ENCODE measurements around the gene AADACL3.
"Not testable (repeated sequence)": the region's sequence is repeated elsewhere in the genome, so short reads cannot be mapped to it uniquely, and the experiment has no call there.

Gene AADACL3

DNA sequence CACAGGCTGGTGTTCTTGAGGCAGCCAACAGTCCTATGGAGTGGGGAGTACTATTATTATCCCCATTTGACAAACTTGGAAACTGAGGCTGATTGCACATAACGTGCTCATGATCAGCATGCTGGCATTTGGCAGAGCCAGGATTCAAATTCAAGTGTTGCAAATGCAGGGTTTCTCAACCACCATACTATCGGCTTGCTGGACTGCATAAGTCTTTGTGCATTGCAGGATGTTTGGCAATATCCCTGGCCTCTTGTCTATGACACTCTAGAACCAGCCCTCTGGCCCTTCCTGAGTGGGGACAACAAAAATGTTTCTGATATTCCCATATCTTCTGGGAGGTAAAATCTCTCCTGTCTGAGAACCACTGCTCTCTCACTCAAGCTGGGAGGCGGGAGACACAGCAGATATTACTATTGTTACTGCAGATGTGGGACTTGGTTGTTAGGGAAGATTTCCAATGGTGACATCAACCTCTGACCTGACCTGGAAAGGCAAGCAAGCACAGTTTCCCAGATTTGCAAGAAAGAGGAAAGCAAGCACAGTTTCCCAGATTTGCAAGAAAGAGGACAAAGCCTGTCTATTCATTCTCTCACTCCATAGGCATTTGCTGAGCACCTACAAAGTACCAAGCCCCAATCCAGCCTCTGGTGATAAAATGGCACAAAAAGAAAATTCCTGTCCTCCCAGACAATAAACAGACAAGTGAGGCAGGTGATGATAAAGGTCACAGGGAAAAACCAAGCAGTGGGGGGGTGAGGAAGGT is 1.0 kb upstream of the AADACL3 start:
- TF ChIP-seq CTCF (IDR thresholded peaks at IDR 0.05; ENCODE audit: low read depth, low read length, missing control alignments): no peak
- no peak overlapping the region for H3K4me3 ChIP-seq (replicated peaks; ENCODE audit: low read depth, low read length)
- no peak for DNase-seq (ENCODE audit: extremely low read depth, low read depth)

DNA sequence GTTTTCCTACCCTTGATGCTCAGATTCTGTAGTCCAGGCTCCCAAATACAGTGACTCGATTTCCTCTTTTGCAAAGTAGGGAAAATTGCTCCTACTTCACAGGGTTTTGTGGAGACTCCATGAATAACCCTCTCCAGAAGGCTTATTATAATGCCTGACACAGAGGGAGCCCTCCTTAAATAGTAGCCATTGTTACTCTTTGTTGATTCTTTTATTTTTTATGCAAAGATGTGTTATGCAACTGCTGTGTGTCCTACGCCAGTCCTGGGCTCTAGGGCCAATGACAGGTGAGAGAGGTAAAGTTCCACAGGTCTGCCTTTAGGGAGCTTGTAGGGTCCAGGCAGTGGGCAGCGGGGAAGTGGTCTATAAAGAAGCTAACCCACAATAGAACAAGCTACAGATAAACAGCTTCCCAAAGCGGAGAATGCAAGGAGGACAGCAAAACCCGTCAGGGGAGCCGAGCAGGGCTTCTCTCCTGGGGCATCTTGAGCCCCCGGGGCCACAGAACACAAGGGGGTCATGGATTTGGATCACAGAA is 1.5 kb downstream of the AADACL3 start:
- no peak for TF ChIP-seq CTCF (IDR thresholded peaks at IDR 0.05; ENCODE audit: low read depth, low read length, missing control alignments)
- no peak overlapping the region for H3K4me3 ChIP-seq (replicated peaks; ENCODE audit: low read depth, low read length)
- no peak for DNase-seq (ENCODE audit: extremely low read depth, low read depth)

DNA sequence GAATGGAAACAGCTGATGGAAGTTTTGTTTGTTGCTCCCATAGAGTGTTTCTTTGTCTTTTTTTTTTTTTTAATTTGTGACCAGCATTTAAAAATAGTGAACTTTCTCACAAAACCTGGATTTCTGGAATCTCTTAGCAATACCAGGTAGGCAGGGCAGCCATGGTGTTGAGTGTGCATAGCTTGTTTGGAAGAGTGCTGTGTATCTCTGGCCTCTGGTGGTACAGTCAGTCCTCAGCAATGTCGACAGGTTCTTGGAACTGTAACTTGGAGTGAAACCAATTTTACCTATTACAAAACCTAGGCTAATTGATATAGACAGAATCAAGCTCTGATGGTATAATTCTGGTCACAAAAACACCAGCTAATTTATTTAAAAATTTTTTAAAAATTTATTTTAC is 6.7 kb downstream of the AADACL3 start:
- DNase-seq (ENCODE audit: extremely low read depth, low read depth): no peak
- no peak for TF ChIP-seq CTCF (IDR thresholded peaks at IDR 0.05; ENCODE audit: low read depth, low read length, missing control alignments)

GRCh38 chr1:12728391-12728790 is 12.5 kb downstream of the AADACL3 start:
- no peak overlapping the region for H3K4me3 ChIP-seq (replicated peaks; ENCODE audit: low read depth, low read length)
- no peak for TF ChIP-seq CTCF (IDR thresholded peaks at IDR 0.05; ENCODE audit: low read depth, low read length, missing control alignments)
- DNase-seq (ENCODE audit: extremely low read depth, low read depth): no peak

More for the DNA sequence above, 6.7 kb downstream of the AADACL3 start:
- no peak overlapping the region for H3K4me3 ChIP-seq (replicated peaks; ENCODE audit: low read depth, low read length)

DNA sequence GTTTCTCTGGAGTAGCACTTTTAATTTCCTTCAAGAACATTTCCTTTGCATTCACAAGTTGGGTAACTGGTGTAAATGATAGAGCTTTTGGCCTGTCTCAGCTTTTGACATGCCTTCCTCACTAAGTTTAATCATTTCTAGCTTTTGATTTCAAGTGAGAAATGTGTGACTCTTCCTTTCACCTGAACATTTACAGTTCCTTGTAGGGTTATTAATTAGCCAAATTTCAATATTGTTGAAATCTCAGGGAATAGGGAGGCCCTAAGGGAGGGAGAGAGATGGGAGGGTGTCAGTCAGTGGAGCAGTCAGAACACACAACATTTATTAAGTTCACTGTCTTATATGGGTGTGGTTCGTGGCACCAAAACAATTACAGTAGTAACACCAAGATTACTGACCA is 14.2 kb downstream of the AADACL3 start:
- no peak for DNase-seq (ENCODE audit: extremely low read depth, low read depth)
- H3K4me3 ChIP-seq (replicated peaks; ENCODE audit: low read depth, low read length): no peak overlapping the region
- no peak for TF ChIP-seq CTCF (IDR thresholded peaks at IDR 0.05; ENCODE audit: low read depth, low read length, missing control alignments)

DNA sequence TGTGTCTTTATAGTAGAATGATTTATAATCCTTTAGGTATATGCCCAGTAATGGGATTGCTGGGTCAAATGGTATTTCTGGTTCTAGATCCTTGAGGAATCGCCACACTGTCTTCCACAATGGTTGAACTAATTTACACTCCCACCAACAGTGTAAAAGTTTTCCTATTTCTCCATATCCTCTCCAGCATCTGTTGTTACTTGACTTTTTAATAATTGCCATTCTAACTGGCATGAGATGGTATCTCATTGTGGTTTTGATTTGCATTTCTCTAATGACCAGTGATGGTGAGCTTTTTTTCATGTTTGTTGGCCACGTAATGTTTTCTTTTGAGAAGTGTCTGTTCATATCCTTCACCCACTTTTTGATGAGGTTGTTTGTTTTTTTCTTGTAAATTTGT is 15.2 kb downstream of the AADACL3 start:
- not testable (repeated sequence) for DNase-seq (ENCODE audit: extremely low read depth, low read depth); H3K4me3 ChIP-seq (replicated peaks; ENCODE audit: low read depth, low read length)

DNA sequence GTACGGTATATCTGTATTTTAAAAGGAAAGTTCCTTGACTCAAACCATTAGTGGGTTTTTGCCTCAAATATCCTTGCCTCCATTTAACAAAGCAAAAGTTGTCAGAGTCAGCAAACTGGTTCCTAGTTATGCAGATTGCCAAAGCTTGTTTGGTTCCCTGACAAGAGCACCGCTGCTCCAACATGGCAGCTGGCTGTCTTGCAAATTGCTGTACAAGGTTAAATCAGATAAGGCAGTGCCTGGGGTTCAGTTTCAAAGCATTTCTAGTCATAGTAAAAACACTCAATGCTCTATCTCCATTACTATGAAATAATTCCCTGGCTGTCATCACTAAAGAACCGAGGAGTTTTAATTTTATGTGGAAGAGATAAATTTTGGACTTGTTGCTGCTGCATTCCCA is 18.7 kb downstream of the AADACL3 start:
- no peak overlapping the region for H3K4me3 ChIP-seq (replicated peaks; ENCODE audit: low read depth, low read length)
- no peak for TF ChIP-seq CTCF (IDR thresholded peaks at IDR 0.05; ENCODE audit: low read depth, low read length, missing control alignments)
- no peak for DNase-seq (ENCODE audit: extremely low read depth, low read depth)
